SK-N-SH (cell line): ENCODE measurements around the gene RABGGTA.

Experiments used
- CTCF ChIP-seq: fragments of 200-600 bp; sonication (generic); IDR thresholded peaks from 2 replicates; pipeline ENCODE4 v1.6.1; 2017; ENCODE audit warnings: antibody characterized with exemption, mild to moderate bottlenecking, moderate library complexity
- EP300 ChIP-seq, 2 experiments: IDR thresholded peaks; 2 replicates each; pipeline versions ENCODE4 v1.4.0 to v1.6.1; 2012; ENCODE audit warnings: borderline replicate concordance in 1 of 2, low read depth in 1 of 2, low read length in 1 of 2
- FOXM1 ChIP-seq: IDR thresholded peaks from 2 replicates; pipeline ENCODE4 v1.4.0; 2012; ENCODE audit warnings: low read depth, mild to moderate bottlenecking
- GATA2 ChIP-seq: sonication (generic); formaldehyde crosslinking; IDR thresholded peaks from 2 replicates; pipeline ENCODE4 v1.5.0; 2020; ENCODE audit warnings: mild to moderate bottlenecking, missing genetic modification reagents
- MAX ChIP-seq: IDR thresholded peaks from 2 replicates; pipeline ENCODE4 v1.4.0; 2012; ENCODE audit warnings: low read depth
- MXI1 ChIP-seq: IDR thresholded peaks from 2 replicates; pipeline ENCODE4 v1.6.1; 2012; ENCODE audit warnings: mild to moderate bottlenecking, low read depth, low read length, improper control_type of control experiment
- NRF1 ChIP-seq: IDR thresholded peaks from 2 replicates; pipeline ENCODE4 v1.6.1; 2012; ENCODE audit warnings: low read depth, mild to moderate bottlenecking, low read length
- POLR2AphosphoS5 ChIP-seq: IDR thresholded peaks from 2 replicates; pipeline ENCODE4 v1.6.1; 2012; ENCODE audit warnings: low read depth, low read length
- RAD21 ChIP-seq: IDR thresholded peaks from 2 replicates; pipeline ENCODE4 v1.6.1; 2012; ENCODE audit warnings: mild to moderate bottlenecking, low read length
- TAF1 ChIP-seq: IDR thresholded peaks from 2 replicates; pipeline ENCODE4 v1.6.1; 2012; ENCODE audit warnings: low read depth, mild to moderate bottlenecking, low read length, moderate library complexity, borderline replicate concordance
- USF2 ChIP-seq: fragments of 150-350 bp; IDR thresholded peaks from 2 replicates; pipeline ENCODE4 v1.6.1; 2017; ENCODE audit warnings: antibody characterized with exemption, low read length, low read depth, borderline replicate concordance
- YY1 ChIP-seq: IDR thresholded peaks from 2 replicates; pipeline ENCODE4 v1.4.0; 2012; ENCODE audit warnings: low read depth, mild to moderate bottlenecking
- TF ChIP-seq, protein P1 (sequence below): IDR thresholded peaks from 2 replicates; pipeline ENCODE4 v1.6.1; 2012; ENCODE audit warnings: mild to moderate bottlenecking, low read depth, low read length, moderate library complexity

DNA sequence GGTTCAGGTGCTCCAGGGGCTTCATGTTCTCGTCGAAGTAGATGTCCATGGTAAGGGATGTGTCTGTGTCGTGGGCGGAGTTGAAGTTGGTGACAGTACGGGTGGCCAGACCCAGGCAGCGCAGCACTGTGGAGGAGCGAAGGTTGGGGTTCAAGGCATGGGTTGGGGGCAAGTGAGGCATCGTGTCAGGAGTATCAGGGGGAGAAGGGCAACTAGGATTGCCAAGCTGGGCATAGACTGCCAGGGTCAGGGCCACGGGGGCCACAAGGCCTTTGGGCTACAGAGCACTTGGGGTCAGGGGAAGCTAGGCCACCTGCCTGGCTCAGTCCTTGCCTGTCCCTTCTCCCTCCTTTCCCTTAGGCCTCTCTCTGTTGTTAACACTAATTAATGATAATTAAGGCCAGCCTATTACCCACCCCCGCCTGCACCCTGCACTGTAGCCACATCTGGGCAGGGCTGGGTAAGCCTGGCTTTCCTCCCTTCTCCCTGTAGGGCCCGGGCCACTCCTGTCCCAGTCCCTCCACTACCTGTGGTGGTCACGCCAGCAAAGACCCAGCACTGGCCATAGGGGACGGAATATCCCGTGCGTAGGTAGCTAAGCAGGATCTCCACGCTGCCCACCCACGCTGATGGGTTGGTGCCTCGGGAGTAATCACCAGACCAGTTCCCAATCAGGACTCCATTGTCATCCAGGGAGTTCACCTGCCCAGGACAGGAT lies 12.7 kb downstream of the RABGGTA start:
- TF ChIP-seq MAX (no peak), YY1 (no peak), POLR2AphosphoS5 (no peak), GATA2 (CRISPR knock-in tag) (no peak), CTCF (no peak), USF2 (no peak), FOXM1 (no peak), RAD21 (no peak), NRF1 (no peak), TAF1 (no peak), EP300 (IDR thresholded peaks at IDR 0.05; ENCODE audit: borderline replicate concordance in 1 of 2, low read depth in 1 of 2, low read length in 1 of 2) (no peak), MXI1 (no peak)
- TF ChIP-seq, protein P1, sequence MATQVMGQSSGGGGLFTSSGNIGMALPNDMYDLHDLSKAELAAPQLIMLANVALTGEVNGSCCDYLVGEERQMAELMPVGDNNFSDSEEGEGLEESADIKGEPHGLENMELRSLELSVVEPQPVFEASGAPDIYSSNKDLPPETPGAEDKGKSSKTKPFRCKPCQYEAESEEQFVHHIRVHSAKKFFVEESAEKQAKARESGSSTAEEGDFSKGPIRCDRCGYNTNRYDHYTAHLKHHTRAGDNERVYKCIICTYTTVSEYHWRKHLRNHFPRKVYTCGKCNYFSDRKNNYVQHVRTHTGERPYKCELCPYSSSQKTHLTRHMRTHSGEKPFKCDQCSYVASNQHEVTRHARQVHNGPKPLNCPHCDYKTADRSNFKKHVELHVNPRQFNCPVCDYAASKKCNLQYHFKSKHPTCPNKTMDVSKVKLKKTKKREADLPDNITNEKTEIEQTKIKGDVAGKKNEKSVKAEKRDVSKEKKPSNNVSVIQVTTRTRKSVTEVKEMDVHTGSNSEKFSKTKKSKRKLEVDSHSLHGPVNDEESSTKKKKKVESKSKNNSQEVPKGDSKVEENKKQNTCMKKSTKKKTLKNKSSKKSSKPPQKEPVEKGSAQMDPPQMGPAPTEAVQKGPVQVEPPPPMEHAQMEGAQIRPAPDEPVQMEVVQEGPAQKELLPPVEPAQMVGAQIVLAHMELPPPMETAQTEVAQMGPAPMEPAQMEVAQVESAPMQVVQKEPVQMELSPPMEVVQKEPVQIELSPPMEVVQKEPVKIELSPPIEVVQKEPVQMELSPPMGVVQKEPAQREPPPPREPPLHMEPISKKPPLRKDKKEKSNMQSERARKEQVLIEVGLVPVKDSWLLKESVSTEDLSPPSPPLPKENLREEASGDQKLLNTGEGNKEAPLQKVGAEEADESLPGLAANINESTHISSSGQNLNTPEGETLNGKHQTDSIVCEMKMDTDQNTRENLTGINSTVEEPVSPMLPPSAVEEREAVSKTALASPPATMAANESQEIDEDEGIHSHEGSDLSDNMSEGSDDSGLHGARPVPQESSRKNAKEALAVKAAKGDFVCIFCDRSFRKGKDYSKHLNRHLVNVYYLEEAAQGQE, result no peak
